Measurements from ENCODE around the gene RORC.
"Not testable (repeated sequence)": the region's sequence is repeated elsewhere in the genome, so short reads cannot be mapped to it uniquely, and the experiment has no call there.

RORC gene

DNA sequence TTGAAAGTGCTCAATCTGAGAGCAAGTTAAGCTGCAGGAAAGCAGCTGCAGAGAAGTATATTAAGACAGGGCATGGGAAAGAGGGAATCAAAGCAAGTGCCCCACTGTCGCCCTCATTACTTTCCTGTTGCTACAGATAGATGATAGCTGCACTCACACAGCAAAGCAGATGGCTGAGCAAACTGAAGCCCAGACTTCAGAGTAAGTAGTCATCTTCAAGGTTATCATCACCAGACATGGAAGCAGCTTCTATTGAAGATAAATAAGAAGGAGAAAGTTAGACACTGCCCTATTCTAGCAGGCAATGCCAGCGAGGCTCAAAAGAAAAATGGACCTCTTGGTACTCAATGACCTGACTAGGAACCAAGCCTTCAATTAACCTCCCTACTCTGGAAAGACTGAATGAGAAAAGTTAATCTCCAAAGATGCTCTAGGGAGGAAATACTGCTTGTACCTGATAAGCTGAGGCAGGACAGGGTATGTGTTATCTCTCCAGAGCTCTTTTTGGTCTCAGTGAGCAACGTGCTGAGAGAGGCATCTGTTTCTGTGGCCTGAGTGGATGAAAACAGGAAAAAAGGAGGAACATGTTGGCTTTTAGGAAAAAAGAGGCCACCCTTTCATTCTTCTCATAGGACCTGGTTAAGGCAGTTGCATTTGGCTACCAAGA is 57.2 kb downstream of the RORC start:
- DNase-seq (ENCODE audit: low read depth), result no peak

DNA sequence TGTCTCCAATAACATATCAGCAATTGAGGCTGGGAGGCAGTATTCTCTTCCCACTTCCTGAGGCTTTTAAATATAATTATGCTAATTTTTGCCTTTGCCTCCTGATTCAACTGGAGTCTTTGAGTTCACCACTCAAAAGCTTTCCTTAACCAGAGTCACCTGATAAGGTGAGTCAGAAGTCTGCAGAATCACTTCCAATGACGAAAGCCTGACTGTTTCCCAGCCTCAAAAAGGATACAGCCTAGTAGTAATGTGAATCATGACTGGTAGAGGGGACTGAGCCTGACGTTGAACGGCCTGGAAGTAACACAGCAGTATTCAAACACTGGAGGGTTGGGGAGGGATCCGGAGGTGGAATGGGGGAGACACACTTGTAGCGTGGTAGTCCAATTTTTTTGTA is 57.9 kb downstream of the RORC start:
- DNase-seq (ENCODE audit: low read depth), result no peak

DNA sequence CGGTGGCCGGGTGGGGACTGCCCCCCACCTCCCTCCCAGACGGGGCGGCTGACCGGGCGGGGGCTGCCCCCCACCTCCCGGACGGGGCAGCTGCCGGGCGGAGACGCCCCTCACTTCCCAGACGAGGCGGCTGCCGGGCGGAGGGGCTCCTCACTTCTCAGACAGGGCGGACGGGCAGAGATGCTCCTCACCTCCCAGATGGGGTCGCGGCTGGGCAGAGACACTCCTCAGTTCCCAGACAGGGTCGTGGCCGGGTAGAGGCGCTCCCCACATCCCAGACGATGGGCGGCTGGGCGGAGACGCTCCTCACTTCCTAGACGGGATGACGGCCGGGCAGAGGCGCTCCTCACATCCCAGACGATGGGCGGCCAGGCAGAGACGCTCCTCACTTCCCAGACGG is 62.3 kb downstream of the RORC start:
- not testable (repeated sequence) for DNase-seq (ENCODE audit: low read depth)

DNA sequence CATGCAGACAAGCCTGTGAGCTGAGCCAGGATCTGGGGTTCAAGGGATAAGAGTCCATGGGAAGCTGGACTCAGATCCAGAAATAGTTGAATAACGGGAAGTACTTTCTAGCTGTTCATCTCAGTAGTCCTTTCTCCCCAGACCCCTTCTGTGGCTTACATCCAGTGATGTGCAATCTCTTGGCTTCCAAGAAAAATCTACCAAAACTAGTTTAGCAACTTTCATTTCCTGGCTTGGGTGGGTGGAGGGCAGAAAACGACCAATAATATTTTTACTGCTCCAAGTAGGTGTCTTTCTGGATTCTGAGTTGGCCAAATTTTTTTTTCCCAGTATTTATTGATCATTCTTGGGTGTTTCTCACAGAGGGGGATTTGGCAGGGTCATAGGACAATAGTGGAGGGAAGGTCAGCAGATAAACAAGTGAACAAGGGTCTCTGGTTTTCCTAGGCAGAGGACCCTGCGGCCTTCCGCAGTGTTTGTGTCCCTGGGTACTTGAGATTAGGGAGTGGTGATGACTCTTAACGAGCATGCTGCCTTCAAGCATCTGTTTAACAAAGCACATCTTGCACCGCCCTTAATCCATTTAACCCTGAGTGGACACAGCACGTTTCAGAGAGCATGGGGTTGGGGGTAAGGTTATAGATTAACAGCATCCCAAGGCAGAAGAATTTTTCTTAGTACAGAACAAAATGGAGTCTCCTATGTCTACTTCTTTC is 63.1 kb downstream of the RORC start:
- DNase-seq (ENCODE audit: low read depth), result not testable (repeated sequence)

DNA sequence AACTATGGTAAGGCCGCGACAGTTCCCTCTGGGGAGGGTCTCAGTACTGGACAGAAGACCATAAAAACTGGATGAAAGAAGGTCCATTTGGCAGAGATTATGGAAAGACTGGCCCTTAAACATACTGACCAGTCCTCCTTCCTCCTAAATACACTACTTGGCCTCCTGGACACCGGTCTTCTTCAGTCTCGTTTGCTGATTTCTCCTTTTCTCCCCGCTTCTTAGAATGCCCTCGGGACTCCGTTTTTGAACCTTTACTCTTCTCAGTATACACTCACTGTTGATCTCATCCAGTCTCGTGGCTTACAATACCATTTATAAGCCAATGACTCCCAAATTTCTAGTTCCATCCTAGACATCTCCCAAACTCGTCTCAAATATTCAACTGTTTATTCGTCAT is 67.6 kb downstream of the RORC start:
- DNase-seq (ENCODE audit: low read depth), result no peak

DNA sequence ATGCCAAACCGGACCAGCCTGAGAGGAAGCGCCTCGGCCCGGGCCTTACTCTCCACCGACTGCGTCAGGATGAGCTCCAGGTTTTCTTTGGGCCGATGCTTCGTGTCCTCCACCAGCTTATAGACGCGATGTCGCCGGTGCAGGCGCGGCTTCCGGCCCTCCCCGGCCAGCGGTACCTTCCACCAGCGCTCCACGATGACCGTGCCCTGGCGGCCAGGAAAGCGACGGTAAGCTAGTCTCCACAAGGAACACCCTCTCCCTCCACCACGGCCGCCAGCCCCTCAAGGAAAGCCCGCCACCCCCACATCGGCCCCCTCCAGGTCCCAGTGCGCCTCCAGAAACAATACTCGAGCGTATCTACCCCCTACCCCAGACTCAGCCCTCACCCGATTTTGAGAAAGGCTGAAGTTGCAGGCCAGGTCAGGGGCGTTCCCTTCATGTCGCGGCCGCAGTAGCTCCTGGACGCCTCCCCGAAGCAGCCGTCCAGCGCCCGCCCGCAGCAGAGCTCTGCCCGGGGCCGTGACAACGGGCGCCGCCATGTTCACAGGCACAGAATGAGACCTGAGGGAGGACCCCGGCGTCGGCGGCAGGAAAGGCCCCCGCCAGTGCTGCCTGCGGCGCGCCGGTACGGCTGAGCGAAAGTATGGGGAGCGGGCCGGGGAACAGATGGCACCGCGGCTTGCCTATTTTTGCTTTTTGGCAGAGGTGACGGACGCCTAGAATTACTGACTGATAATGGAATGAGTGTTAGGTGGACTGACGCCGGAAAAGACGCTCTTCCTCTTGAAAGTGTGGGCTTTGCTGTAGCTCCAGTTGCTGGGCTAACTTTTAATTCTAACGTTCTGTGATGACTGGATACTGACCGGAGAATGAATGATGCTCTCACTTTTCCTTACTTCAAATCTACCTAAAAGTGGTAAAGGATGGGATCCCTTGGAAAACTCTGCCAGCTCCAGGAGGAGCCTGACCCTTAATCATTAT is 68.4 kb downstream of the RORC start, which contains the start of gene MRPL9:
Gene MRPL9 (minus strand): TSS at position 556 of the 981 bp plus-strand sequence. CDS start 17 bp downstream, at position 539.
- peak; percentile 85 for DNase-seq (ENCODE audit: low read depth)

DNA sequence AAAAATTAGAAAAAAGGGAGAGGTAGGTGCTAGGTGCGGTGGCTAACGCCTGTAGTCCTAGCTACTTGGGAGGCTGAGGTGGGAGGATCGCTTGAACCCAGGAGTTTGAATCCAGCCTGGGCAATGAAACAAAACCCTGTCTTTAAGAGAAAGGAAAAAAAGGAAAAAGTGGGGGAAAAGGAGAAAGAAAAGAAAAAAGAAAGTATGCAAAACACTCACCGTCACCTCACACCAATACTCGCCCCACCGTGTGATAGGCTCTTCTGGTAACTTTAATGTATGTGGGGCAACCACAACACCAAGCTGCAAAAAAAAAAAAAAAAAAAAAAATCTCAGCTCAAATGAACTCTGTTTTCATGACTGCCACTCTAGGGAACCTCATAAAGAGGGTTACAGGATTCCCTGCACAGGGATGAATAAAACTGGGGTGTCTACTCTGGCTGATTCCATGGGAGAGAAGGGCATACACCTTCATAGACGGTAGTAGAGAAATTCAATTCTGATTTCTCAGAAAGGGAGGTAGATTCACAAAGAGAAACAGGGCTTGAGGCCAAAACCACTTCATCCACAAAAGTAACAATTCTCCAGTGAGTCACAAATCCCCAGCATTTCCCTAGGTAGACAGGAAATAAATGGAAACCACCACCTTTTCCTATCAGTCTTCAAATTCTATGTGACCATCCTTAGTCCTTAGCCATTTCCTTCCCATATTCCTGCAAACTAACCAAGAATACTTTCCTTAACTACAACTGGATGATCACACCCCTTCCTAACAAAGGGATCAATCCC is 70.8 kb downstream of the RORC start:
- DNase-seq (ENCODE audit: low read depth), result no peak

DNA sequence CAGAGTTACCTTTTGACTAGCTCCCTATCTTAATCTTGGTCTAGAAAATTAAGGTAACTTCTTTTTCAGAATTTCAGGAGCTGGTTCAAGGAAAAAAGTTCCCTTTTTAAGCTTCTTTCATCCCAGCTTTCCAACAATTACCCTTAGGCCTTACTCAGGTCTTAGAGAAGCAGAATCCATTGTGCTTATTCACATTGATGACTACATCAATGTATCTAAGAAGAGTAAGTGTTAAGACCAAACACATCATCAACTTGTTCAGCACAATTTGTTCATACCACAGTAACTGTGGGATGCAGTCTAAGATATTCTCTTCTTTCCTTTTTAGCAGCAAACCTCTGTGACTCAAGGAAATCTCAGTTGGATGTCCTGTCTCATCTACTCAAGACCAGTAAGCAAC is 72.4 kb downstream of the RORC start:
- DNase-seq (ENCODE audit: low read depth), result no peak

DNA sequence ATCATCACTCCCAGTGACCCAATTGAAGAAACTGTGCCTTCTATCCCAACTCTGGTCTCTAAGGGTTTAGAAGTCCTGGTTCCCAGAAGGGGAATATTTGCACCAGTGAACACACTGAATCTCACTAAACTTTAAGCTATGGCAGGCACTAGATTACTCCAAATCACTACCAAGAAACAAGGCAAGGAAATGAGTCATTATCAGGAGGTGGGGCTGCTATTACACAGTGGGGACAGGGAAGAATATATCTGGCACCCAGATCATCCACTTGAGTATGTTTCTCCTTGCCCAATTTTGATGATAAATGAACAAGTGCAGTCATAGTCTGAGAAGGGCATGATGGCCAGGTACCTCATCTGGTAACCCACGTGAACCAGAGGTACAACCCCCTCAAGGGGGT is 75.3 kb downstream of the RORC start:
- DNase-seq (ENCODE audit: low read depth), result no peak
